ENCODE results near the gene PAIP1. TPM values are rescaled to one million over a fixed set of nuclear protein-coding genes. Genes with fewer than 3 reads are reported as not detected.
A peak's percentile ranks its signal among the peaks of the same experiment; 100 is the strongest.
"Not testable (repeated sequence)": the region's sequence is repeated elsewhere in the genome, so short reads cannot be mapped to it uniquely, and the experiment has no call there.

Gene PAIP1
- total and polyA plus RNA-seq, 8 donors = 3.8 to 93.6 (median 50.8) TPM

- H3K27ac ChIP-seq = peak overlapping the region in 4 of 5 donors; percentile 84 to 92 (median 88)
- TF ChIP-seq POLR2AphosphoS5 (IDR thresholded peaks at IDR 0.05) = no peak
- no peak for TF ChIP-seq EP300 (IDR thresholded peaks at IDR 0.05)
- TF ChIP-seq CTCF (IDR thresholded peaks at IDR 0.05) = no peak
- no peak for TF ChIP-seq POLR2A (IDR thresholded peaks at IDR 0.05)
- H3K4me1 ChIP-seq = peaks cover 0 to 24% (median 17%) of the 10 kb centered on the region in 4 donors
- intact Hi-C loops (cut with DNase I; ENCODE audit: low total_unique reads) = no loop called here
- peak overlapping the region; percentile 60 to 72 (median 66) for H3K4me3 ChIP-seq
- H3K27me3 ChIP-seq = no peaks in the 10 kb centered on the region
- H3K9me3 ChIP-seq = no peaks in the 10 kb centered on the region
- no peaks in the 10 kb centered on the region for H3K36me3 ChIP-seq
- WGBS, 5 donors = 7 to 10% (median 7%) methylated on average over 1 of the region's 1 CpG
- no peak for DNase-seq
Observed at GRCh38 chr5:43515678-43516048, 41.2 kb downstream of the PAIP1 start.

- Histone ChIP-seq H3K36me3 (no peaks in the 10 kb centered on the region), H3K27ac (peak within 1 kb of the TSS; percentile 77 to 92 (median 86)), H3K4me1 (peaks cover 0 to 24% (median 17%) of the 10 kb centered on the region in 4 donors), H3K4me3 (peak within 1 kb of the TSS; percentile 60 to 72 (median 66)), H3K27me3 (no peaks in the 10 kb centered on the region), H3K9me3 (no peaks in the 10 kb centered on the region)
- WGBS, 5 donors = 0% methylated on average over 33 to 35 of the region's 35 CpGs
- peak; percentile 98 to 99 for DNase-seq
- no peak for TF ChIP-seq EP300 (IDR thresholded peaks at IDR 0.05)
- TF ChIP-seq POLR2AphosphoS5 (IDR thresholded peaks at IDR 0.05) = peak; percentile 79 to 96 (median 93)
- TF ChIP-seq POLR2A (IDR thresholded peaks at IDR 0.05) = peak in 2 of 4 donors; percentile 22 to 71
- intact Hi-C loops (cut with DNase I; ENCODE audit: low total_unique reads) = no loop called here
Observed at GRCh38 chr5:43514816-43515677, 41.8 kb downstream of the PAIP1 start, which contains the start of gene C5orf34. Gene C5orf34, minus strand, starts transcription at chr5:43515148. Its CDS starts 5,809 bp downstream, at chr5:43509339.

GRCh38 chr5:43514471-43514815 is 42.4 kb downstream of the PAIP1 start:
- Histone ChIP-seq H3K36me3 (no peaks in the 10 kb centered on the region), H3K27ac (peak overlapping the region; percentile 14 to 92 (median 86)), H3K9me3 (no peaks in the 10 kb centered on the region), H3K4me1 (peaks cover 0 to 24% (median 17%) of the 10 kb centered on the region in 4 donors), H3K27me3 (no peaks in the 10 kb centered on the region), H3K4me3 (peak overlapping the region; percentile 60 to 72 (median 66))
- no peak for TF ChIP-seq CTCF (IDR thresholded peaks at IDR 0.05)
- no peak for TF ChIP-seq POLR2AphosphoS5 (IDR thresholded peaks at IDR 0.05)
- no peak for TF ChIP-seq EP300 (IDR thresholded peaks at IDR 0.05)
- no peak for TF ChIP-seq POLR2A (IDR thresholded peaks at IDR 0.05)
- intact Hi-C loops (cut with DNase I; ENCODE audit: low total_unique reads) = no loop called here
- DNase-seq = no peak
- WGBS, 5 donors = 0 to 3% (median 1%) methylated on average over 6 of the region's 6 CpGs

DNA sequence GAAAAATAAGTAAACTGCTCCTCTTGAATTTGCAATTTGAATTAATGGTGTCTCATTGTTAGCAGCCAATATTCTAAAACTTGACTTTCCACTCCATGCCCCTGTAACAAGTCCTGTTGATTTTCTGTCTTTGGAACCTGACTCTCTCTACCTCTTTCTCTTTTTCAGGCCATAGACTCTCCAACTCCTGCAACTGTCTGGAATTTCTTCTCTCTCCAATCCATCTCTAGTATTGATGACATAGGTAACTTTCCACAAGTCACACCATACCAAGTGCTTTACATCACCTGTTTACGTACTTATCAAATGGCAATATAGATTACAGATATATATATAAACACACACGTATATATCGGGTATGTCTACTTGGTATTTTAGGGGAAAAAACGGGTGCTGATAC is 42.9 kb downstream of the PAIP1 start:
- TF ChIP-seq EP300 (IDR thresholded peaks at IDR 0.05) (no peak), POLR2A (IDR thresholded peaks at IDR 0.05) (no peak), CTCF (IDR thresholded peaks at IDR 0.05) (no peak), POLR2AphosphoS5 (IDR thresholded peaks at IDR 0.05) (no peak)
- H3K4me1 ChIP-seq = peaks cover 0 to 24% (median 17%) of the 10 kb centered on the region in 4 donors
- peak in 1 of 2 donors; percentile 15 for DNase-seq
- no peaks in the 10 kb centered on the region for H3K9me3 ChIP-seq
- peak overlapping the region in 3 of 5 donors; percentile 84 to 90 (median 86) for H3K27ac ChIP-seq
- intact Hi-C loops (cut with DNase I; ENCODE audit: low total_unique reads) = no loop called here
- H3K4me3 ChIP-seq = peak overlapping the region; percentile 60 to 72 (median 66)
- peaks cover 0 to 2% (median 0%) of the 10 kb centered on the region in 4 donors for H3K36me3 ChIP-seq
- WGBS, 5 donors = 11 to 16% (median 13%) methylated on average over 4 of the region's 4 CpGs
- H3K27me3 ChIP-seq = no peaks in the 10 kb centered on the region

GRCh38 chr5:43511062-43511461 is 45.8 kb downstream of the PAIP1 start:
- H3K27ac ChIP-seq = not testable (repeated sequence)

More at GRCh38 chr5:43511062-43511461, 45.8 kb downstream of the PAIP1 start:
- DNase-seq; H3K27me3 ChIP-seq; intact Hi-C loops (cut with DNase I; ENCODE audit: low total_unique reads); H3K9me3 ChIP-seq; H3K4me3 ChIP-seq: not testable (repeated sequence)
- peaks cover 0 to 17% (median 8%) of the 10 kb centered on the region in 4 donors for H3K36me3 ChIP-seq
- H3K4me1 ChIP-seq = peaks cover 0 to 22% (median 16%) of the 10 kb centered on the region in 4 donors
- 87 to 98% (median 93%) methylated on average over 5 to 36 of the region's 36 CpGs for WGBS, 5 donors

Measured in stomach (tissue), 9 donors.